Stimulated activated CD8-positive, alpha-beta memory T cell treated with anti-CD3 and anti-CD28 coated beads, Interleukin-4, amount 100 ng/mL, for 24 hours (primary cell): ENCODE measurements around the gene LRRC36.

Experiments used
- DNase-seq: peaks from one replicate; pipeline ENCODE4 v3.0.0-alpha.2; 2020; ENCODE audit warnings: low read depth

Gene LRRC36

GRCh38 chr16:67294171-67294757 is 32.4 kb upstream of the LRRC36 start:
- DNase-seq = no peak

- DNase-seq = no peak
Observed at GRCh38 chr16:67294938-67295361, 31.7 kb upstream of the LRRC36 start.

- no peak for DNase-seq
Observed at GRCh38 chr16:67296420-67296819, 30.2 kb upstream of the LRRC36 start.

GRCh38 chr16:67298277-67298676 is 28.3 kb upstream of the LRRC36 start:
- DNase-seq = no peak

GRCh38 chr16:67299269-67299668 is 27.3 kb upstream of the LRRC36 start:
- DNase-seq = no peak

- DNase-seq = no peak
Observed at GRCh38 chr16:67301080-67301782, 25.4 kb upstream of the LRRC36 start.

- no peak for DNase-seq
Observed at GRCh38 chr16:67302076-67302475, 24.5 kb upstream of the LRRC36 start.

GRCh38 chr16:67302970-67303369 is 23.6 kb upstream of the LRRC36 start:
- no peak for DNase-seq

GRCh38 chr16:67304020-67304419 is 22.6 kb upstream of the LRRC36 start:
- no peak for DNase-seq

GRCh38 chr16:67305216-67306071 is 21.2 kb upstream of the LRRC36 start:
- DNase-seq = no peak

GRCh38 chr16:67310561-67310960 is 16.1 kb upstream of the LRRC36 start:
- DNase-seq = no peak

GRCh38 chr16:67311607-67312488 is 14.8 kb upstream of the LRRC36 start:
- DNase-seq = peak; percentile 64

GRCh38 chr16:67312719-67313118 is 13.9 kb upstream of the LRRC36 start:
- DNase-seq = no peak

GRCh38 chr16:67317853-67318252 is 8.8 kb upstream of the LRRC36 start:
- DNase-seq = no peak

GRCh38 chr16:67326115-67326471 is 522 bp upstream of the LRRC36 start:
- DNase-seq = no peak

- DNase-seq = no peak
Observed at GRCh38 chr16:67327743-67328142, 1.1 kb downstream of the LRRC36 start.

- DNase-seq = no peak
Observed at GRCh38 chr16:67329901-67330300, 3.3 kb downstream of the LRRC36 start.

- no peak for DNase-seq
Observed at GRCh38 chr16:67333315-67333714, 6.7 kb downstream of the LRRC36 start.

- DNase-seq = no peak
Observed at GRCh38 chr16:67336116-67336515, 9.5 kb downstream of the LRRC36 start.

- no peak for DNase-seq
Observed at GRCh38 chr16:67336648-67337047, 10.0 kb downstream of the LRRC36 start.

GRCh38 chr16:67339453-67339852 is 12.8 kb downstream of the LRRC36 start:
- DNase-seq = no peak

- DNase-seq = no peak
Observed at GRCh38 chr16:67341250-67341649, 14.6 kb downstream of the LRRC36 start.
